ENCODE data around the gene HIC1.
"Not testable (repeated sequence)": the region's sequence is repeated elsewhere in the genome, so short reads cannot be mapped to it uniquely, and the experiment has no call there.

HIC1 gene

DNA sequence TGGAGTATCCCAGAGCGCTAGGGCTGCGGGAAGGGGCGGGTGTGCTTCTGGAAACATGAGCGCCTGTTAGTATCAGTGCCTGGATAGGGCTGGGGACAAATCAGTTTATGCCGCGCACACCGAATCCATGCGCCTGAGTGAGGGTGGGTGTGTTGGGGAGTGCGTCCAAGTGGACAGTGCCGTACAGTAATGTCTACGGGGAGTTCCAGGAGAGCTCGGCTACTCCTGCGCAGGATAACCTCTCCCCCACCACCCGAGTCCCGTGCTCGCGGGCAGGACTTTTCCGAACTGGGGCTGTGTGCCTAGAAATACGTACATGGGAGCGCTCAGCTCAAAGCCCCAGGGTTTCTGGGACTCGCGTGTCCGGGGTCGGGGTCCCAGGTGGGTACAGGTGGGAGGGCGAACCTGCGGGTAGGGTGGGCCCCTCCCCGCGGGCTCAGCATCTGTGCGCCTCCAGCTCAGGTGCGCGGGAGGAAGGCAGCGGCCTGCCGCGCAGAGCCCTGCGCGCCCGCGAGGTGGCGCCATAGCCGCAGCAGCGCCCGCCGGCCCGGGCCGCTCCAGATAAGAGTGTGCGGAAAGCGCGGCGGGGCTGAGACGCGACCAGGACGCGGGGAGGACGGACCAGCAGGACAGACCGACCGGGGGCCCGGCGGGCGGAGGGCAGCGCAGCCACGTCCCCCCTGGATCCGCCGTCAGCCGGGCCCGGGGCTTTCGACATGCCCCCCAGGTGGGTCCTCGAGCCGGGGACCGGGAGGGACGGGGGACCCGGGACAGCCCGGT lies at the start of gene HIC1:
Gene HIC1 (plus strand): TSS at position 592 of the 780 bp plus-strand sequence. CDS start 1,588 bp downstream, outside the sequence.
- no peak for FAIRE-seq

GRCh38 chr17:2008332-2009126 lies 46.4 kb upstream of the HIC1 start:
- no peak for FAIRE-seq

DNA sequence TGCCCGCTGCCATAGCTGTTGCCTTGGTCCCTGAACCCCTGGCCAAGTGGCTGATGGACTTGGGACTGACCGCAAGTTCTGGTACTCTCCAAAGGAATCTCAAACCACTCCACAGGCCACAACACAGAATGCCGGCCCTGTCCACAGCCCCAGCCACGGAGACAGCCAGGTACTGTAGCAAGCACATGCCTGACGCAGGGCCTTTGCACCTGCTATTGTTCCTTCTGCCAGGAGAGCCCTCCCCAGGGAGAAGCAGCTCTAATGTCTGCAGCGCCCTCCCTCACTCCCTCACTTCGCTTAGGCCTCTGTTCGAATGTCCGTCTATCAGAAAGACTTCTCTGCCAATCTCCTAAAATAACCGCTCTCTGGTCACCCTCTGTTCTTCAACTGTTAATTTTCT lies 45.2 kb upstream of the HIC1 start:
- FAIRE-seq = no peak

GRCh38 chr17:2011411-2012371 lies 43.2 kb upstream of the HIC1 start:
- no peak for FAIRE-seq

DNA sequence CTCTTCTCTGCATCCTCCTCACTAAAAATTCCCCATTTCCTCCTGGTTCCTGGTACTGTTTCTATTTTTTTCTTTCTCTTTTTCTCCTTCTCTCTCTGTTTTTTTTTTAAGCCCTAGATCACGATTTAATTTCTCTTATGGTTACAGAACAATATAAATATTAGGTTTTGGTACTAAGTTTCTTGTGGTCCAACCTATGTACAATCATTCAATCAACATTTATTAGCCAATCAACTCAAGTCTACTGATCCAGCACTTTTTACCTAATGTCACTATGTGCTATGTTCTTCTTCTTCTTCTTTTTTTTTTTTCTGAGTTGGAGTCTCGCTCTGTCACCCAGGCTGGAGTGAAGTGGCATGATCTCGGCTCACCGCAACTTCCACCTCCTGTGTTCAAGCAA lies 42.4 kb upstream of the HIC1 start:
- no peak for FAIRE-seq

DNA sequence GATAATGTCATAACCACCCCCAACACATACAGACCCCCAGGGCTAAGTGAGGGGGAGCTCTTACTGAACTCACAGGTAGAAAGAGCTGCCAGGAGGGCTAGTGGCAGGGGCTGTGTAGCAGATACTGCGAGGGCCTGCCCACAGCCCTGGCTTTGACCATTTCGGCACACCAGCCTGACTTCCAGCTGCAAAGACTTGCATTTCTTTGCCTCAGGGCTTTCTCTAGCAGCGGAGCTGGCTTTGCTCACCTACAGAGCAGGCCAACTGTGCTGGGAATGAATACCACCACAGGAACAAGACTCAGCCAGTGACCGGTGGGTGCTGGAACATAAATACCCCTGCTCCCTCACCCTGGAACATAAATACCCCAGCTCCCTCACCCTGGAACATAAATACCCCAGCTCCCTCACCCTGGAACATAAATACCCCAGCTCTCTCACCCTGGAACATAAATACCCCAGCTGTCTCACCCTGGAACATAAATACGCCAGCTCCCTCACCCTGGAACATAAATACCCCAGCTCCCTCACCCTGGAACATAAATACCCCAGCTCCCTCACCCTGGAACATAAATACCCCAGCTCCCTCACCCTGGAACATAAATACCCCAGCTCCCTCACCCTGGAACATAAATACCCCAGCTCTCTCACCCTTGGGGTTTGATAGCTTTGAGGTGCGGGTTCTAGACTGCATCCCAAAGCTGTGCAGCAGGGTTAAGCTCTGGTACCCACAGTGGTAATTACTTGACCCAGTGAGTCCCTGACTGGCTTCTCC lies 41.5 kb upstream of the HIC1 start:
- not testable (repeated sequence) for FAIRE-seq

- no peak for FAIRE-seq
These were observed 40.9 kb upstream of the HIC1 start for GRCh38 chr17:2013994-2014317.

DNA sequence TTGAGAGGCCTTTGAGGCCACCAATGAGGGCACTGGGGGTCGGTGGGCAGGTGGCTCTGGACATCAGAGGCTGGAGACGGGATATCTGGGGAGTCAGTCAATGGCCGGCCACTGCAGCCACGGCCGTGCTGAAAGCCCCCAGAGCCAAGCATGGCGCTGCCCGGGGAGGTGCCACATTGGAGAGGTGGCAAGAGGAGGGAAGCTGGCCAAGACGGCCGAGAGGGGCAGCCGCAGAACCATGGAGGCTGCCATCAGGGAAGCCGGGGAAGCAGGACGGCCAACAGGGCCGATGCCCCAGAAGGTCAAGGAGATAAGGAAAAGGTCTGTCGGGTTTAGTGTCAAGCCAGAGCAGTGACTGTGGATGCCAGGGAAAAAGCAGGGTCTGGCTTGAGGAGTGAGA lies 39.6 kb upstream of the HIC1 start:
- no peak for FAIRE-seq

GRCh38 chr17:2016494-2016893 lies 38.4 kb upstream of the HIC1 start:
- FAIRE-seq = no peak

GRCh38 chr17:2017274-2017941 lies 37.5 kb upstream of the HIC1 start:
- FAIRE-seq = no peak

GRCh38 chr17:2018716-2019510 lies 36.0 kb upstream of the HIC1 start:
- FAIRE-seq = no peak

DNA sequence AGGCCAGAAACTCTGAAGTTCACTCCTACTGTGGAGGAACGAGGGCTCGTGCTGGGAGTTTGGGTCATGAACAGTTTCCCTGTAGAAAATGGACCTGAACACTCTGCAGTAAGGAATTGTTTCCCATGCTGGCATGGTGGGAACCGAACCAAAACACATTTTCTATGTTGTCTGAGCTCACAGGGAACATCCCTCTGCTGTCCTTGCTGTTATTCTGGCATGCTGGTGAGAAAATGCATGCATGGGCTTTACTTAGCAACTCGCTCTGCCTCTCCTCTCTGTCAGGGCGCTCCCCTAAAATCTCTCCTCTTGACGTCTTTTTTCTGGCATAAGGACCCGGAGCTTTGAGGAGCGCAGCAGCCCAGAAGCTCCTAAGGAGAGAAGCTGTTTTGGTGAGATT lies 35.2 kb upstream of the HIC1 start:
- no peak for FAIRE-seq

DNA sequence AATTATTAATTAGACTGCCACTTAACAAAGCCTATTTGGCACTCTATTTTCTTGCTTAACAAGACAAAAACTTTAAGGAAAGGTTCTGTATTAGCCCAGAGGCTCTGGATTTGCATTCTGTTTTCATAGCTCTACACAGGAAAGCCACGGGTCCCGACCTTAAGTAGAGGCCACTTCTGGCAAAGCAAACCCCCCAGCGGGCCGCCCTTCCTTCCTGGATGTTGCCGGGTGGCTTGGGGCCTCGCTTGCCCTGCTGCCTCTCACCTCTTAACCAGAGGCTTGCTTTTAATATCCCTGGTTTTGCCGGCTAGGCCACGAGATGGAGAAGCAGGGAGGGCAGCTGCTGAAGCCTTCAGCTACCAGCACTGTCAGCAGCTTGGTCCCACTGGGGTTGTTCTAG lies 34.2 kb upstream of the HIC1 start:
- FAIRE-seq = no peak

GRCh38 chr17:2022647-2023240 lies 32.2 kb upstream of the HIC1 start:
- FAIRE-seq = no peak

DNA sequence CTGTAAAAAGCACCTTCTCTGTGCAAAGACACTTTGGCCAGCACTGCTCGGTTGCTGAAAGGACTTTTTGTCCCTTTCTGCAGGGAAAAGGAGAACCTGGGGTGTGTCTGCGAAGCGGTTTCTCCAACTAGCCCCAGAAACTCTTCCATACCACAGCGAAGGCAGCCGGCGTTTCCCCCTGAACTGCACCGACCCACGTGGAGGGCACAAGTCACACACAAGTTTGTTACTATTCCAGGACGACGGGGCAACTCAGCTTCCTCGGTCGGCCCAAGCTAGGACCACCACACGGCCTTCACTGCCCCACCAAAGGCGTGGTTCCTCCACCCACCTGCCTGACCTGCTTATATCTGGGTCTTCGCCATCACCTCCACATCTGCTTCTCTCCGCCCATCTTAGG lies 31.6 kb upstream of the HIC1 start:
- no peak for FAIRE-seq

GRCh38 chr17:2023692-2024571 lies 31.0 kb upstream of the HIC1 start:
- FAIRE-seq = no peak

- FAIRE-seq = no peak
These were observed 30.2 kb upstream of the HIC1 start for GRCh38 chr17:2024572-2025219.

GRCh38 chr17:2025220-2025621 lies 29.7 kb upstream of the HIC1 start, which contains the start of gene RTN4RL1:
TSS of gene RTN4RL1 (minus strand) at chr17:2025334. CDS start at chr17:2024865, 469 bp downstream.
- FAIRE-seq = no peak

Data from endometrium (tissue), 2 donors.